Smooth muscle cell of the coronary artery (primary cell): Measurements from ENCODE around the gene THAP5. TPM values are rescaled to one million over a fixed set of nuclear protein-coding genes. Genes with fewer than 3 reads are reported as not detected.

Source experiments
- total RNA-seq: library from RNA; depleted of rRNA; stranded (reverse); fragments of >200 nt; gene quantifications from 2 replicates; pipeline ENCODE4 v1.2.3, GENCODE V29; 2014; ENCODE audit warnings: low replicate concordance

THAP5 gene, protein sequence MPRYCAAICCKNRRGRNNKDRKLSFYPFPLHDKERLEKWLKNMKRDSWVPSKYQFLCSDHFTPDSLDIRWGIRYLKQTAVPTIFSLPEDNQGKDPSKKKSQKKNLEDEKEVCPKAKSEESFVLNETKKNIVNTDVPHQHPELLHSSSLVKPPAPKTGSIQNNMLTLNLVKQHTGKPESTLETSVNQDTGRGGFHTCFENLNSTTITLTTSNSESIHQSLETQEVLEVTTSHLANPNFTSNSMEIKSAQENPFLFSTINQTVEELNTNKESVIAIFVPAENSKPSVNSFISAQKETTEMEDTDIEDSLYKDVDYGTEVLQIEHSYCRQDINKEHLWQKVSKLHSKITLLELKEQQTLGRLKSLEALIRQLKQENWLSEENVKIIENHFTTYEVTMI
- 7.1 and 13.9 TPM in 2 replicates for total RNA-seq

DNA sequence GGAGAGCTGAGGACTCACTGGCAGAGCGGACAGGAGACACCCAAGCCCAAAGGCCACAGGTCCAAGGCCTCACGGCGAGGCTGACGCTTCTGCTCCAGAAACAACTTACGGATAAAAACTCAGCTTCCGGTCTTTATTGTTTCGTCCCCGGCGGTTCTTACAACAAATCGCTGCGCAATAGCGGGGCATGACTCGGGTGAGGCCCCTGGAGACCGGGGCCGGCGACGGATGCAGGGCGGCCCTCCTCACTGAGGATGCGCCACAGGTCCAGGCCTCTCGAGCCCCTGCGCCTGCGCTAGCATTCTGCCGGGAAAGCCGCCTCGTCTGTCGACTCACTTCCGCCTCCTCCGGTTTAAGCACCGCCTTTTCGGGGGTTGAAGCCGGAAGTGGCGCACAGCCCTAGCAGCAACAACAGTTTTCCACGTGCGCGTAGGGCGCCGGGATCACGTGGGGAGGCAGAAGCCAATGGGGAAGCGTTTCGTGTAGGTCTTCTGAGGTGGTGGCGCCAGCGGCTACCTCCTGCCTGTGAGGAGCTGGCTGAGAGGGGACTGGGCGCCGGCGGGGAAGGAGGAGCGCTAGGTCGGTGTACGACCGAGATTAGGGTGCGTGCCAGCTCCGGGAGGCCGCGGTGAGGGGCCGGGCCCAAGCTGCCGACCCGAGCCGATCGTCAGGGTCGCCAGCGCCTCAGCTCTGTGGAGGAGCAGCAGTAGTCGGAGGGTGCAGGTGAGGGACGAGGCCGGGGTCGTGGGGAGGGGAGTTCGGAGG is at the start of gene THAP5, which contains the start of gene DNAJB9:
Gene THAP5 (minus strand): TSS at position 326 of the 765 bp plus-strand sequence. CDS start 137 bp downstream, at position 189.
Gene DNAJB9 (plus strand): TSS at position 494 of the 765 bp plus-strand sequence. CDS start 1,853 bp downstream, outside the sequence.

DNA sequence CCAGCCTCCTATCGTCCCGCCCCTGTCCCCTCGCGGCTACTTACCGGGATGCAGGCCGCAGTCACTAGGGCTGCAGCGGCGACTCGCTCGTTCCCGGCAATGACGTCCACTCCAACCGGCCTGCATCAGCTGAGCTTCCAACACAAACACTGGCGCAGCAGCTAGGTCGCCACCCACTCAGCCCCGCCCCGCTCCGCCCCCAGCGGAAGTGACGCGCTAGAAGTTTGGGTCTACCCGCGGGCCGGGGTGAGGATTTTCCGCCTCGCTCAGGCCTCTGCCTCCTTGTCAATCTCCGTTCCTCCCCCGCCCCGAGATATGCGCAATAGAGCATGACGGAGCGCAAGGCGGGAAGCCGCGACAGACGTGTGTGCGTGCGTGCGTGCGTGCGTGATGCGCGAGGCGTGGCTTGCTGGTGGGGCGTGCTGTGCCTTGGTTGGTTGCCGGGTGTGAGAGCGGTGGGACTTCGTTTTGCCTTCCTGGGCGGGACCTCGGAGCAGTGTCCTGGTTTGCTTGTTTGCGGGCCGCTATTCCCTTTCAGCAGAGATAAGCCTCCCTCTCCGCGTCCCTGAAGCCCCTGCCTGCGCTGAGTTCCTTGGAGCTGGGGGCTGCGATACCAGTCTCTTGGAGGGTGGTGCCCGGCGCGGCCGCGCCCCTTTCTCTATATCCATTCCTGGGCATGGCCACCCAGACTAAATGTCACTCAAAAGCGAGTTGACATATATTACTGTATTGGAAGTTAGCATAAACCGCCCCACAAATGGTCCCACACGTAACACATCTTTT is 43.3 kb downstream of the THAP5 start, which contains the start of gene PNPLA8:
Gene PNPLA8 (minus strand): TSS at position 151 of the 783 bp plus-strand sequence. CDS start 10,644 bp downstream, outside the sequence.

Other genes with a start within 250 kb of the THAP5 start
- gene NRCAM, start 113.3 kb downstream of the THAP5 start, total RNA-seq, result 1.1 and 1.9 TPM in 2 replicates
- 20.2 and 22.9 TPM in 2 replicates for gene PNPLA8, start 43.6 kb downstream of the THAP5 start, total RNA-seq
- 47.5 and 69.2 TPM in 2 replicates for gene DNAJB9, start 168 bp upstream of the THAP5 start, total RNA-seq